GM10266 (cell line): ENCODE data around the gene KCTD21.

Experiments used
- DNase-seq: peaks from one replicate; pipeline ENCODE4 v3.0.0; 2012; ENCODE audit errors: extremely low spot score
- CTCF ChIP-seq: IDR thresholded peaks from 2 replicates; pipeline ENCODE4 v1.5.1; 2012; ENCODE audit warnings: mild to moderate bottlenecking, low read depth; ENCODE audit not compliant: control insufficient read depth, insufficient read depth; ENCODE audit errors: missing control alignments

Gene KCTD21

GRCh38 chr11:78170413-78170812 is 18.0 kb downstream of the KCTD21 start:
- TF ChIP-seq CTCF: no peak
- no peak for DNase-seq

DNA sequence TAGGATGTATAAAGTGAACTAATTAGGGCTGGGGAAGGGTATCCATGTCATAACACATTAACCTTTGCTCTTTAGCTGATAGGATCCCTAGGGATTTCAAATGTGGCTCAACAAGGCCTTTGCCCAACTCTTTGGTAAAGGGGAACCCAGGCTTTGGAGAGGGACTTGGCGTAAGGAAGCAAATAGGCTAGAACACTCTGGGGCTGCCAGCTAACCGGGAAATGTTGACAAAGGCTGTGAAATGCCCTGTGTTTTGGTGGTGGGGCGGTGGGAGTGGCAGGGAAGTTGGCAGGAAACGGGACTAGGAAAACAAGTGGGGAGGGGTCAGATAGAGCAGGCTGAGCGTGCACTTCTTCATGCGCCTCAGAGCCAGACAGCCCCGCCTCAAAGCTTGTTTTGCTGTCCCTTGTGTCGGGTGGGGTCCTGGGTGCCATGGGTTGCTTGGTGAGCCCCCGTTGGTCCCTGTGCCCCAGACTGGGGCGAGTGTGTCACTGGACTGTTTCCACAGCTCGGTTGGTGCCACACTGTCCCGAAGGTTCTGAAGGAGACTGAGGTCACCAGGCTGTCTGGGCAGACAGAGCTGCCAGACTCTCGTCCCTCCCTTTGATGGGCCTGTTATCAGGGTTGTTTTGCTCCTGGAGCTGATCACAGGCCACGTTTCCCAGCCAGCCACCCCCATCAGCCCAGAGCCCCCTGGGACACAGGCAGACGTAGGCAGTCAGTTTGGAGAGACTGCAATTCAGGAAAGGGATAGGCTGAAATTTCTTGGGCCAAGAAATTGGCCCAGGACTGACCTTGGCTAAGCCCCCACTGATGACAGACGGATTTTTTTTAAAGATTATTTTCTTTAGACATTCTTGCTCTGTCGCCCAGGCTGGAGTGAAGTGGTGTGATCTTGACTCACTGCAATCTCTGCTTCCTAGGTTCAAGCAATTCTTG is 19.6 kb downstream of the KCTD21 start:
- DNase-seq: no peak
- no peak for TF ChIP-seq CTCF

DNA sequence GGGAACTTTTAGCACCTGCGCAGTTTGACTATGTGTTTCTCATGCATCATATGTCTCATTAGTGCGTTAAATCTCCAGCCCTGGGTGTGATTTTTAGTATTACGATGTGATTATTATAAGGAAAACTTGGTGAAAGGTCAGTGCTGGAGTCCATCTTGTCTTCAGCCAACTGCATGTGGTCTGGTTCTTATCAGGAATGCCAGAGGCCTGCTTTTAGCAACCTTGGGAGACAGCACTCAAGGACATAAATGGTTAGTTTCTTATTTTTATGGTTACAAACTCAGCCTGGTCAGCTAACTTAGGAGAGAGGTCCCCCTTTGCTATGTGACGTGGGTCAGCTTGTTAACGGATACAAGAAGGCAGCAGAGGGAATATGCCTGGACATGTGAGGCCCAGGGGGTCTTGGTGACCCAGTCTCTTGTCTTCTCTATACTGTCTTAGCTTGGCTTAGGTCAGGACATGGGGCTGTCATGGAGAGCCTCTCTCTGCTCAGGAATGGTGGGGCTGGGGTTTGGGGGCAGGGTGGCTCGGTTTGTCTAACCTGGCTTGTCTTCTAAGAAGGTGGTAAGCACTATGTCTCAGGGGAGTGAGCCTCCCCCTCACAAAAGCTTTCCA is 21.5 kb downstream of the KCTD21 start:
- no peak for TF ChIP-seq CTCF
- no peak for DNase-seq

DNA sequence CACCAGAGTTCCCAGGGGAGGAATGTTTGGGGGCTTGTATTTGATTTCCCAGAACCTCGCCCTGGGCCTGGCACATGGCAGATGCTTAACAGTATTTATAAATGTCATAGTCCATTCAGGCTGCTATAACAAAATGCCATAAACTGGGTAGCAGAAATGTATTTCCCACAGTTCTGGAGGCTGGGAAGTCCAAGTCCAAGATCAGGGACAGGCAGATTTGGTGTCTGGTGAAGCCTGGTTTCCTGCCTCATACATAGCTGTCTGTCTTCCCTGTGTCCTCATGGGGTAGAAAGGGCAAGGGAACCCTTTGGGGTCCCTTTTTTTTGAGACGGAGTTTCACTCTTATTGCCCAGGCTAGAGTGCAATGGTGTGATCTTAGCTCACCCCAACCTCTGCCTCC is 24.0 kb downstream of the KCTD21 start:
- no peak for DNase-seq
- no peak for TF ChIP-seq CTCF

GRCh38 chr11:78163828-78164227 is 24.6 kb downstream of the KCTD21 start:
- no peak for TF ChIP-seq CTCF
- no peak for DNase-seq

DNA sequence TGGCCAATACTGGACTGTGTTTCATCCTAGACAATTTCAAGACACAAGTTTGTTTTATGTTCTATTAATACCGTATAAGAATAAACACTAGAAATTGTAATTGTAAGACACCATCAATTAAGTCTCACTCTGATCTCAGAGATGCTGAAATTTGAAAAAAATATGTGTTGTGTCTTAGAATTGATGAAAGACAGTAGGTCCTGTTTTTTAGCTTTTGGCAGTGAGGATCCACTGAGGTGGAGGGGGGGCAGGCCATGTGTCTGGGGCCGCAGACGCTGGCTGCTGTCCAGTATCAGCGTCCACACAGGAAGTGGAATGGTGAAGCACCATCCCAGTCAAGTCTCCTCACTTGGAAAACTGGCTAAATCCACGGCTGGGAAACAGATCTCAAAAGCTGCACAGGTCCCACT is 26.5 kb downstream of the KCTD21 start:
- no peak for TF ChIP-seq CTCF
- no peak for DNase-seq

GRCh38 chr11:78161346-78161745 is 27.1 kb downstream of the KCTD21 start:
- no peak for TF ChIP-seq CTCF
- DNase-seq: no peak
